HCT116 (cell line): ENCODE measurements around the gene VSNL1.

Experiments used
- CEBPB ChIP-seq: IDR thresholded peaks from 2 replicates; pipeline ENCODE4 v1.6.1; 2012; ENCODE audit warnings: low read depth
- ELF1 ChIP-seq: IDR thresholded peaks from 2 replicates; pipeline ENCODE4 v1.6.1; 2012; ENCODE audit warnings: low read depth, borderline replicate concordance
- EZH2 ChIP-seq: fragments of 200-600 bp; sonication (generic); IDR thresholded peaks from 2 replicates; pipeline ENCODE4 v1.6.1; 2017; ENCODE audit warnings: antibody characterized with exemption, mixed run types
- EZH2phosphoT487 ChIP-seq: fragments of 200-600 bp; IDR thresholded peaks from 2 replicates; pipeline ENCODE4 v1.6.1; 2018; ENCODE audit warnings: antibody characterized with exemption, borderline replicate concordance
- POLR2A ChIP-seq: IDR thresholded peaks from 2 replicates; pipeline ENCODE4 v1.7.0; 2011; ENCODE audit warnings: borderline replicate concordance; ENCODE audit not compliant: insufficient read depth, insufficient read length; ENCODE audit errors: extremely low read depth
- POLR2AphosphoS5 ChIP-seq: IDR thresholded peaks from 2 replicates; pipeline ENCODE4 v1.6.1; 2011; ENCODE audit warnings: mild to moderate bottlenecking, low read depth, low read length, moderate library complexity
- RAD21 ChIP-seq: IDR thresholded peaks from 2 replicates; pipeline ENCODE4 v1.6.1; 2012; ENCODE audit warnings: low read depth, mild to moderate bottlenecking
- SIN3A ChIP-seq: IDR thresholded peaks from 2 replicates; pipeline ENCODE4 v1.6.1; 2012; ENCODE audit warnings: low read depth
- SP1 ChIP-seq: IDR thresholded peaks from 2 replicates; pipeline ENCODE4 v1.6.1; 2012; ENCODE audit warnings: low read depth
- SRF ChIP-seq: IDR thresholded peaks from 2 replicates; pipeline ENCODE4 v1.6.1; 2012; ENCODE audit warnings: low read depth
- TF ChIP-seq, protein P1 (sequence below), 3 experiments: fragments of 200-600 bp in 1 of 3; sonication (generic) in 1 of 3; IDR thresholded peaks in 2 of 3; conservative IDR thresholded peaks in 1 of 3; 2 replicates each; pipeline ENCODE4 v1.5.1; 2012 to 2017; ENCODE audit warnings: low read depth in 2 of 3, low read length in 2 of 3, antibody characterized with exemption in 1 of 3, borderline replicate concordance in 1 of 3, control low read depth in 1 of 3, mild to moderate bottlenecking in 1 of 3, mixed read lengths in 1 of 3, mixed run types in 1 of 3, moderate library complexity in 1 of 3; ENCODE audit not compliant: insufficient read depth in 1 of 3
- TF ChIP-seq, protein P2 (sequence below): IDR thresholded peaks from 2 replicates; pipeline ENCODE4 v1.6.1; 2011; ENCODE audit warnings: mild to moderate bottlenecking, low read length, moderate library complexity; ENCODE audit not compliant: insufficient replicate concordance; ENCODE audit errors: extremely low read depth
- TF ChIP-seq, protein P3 (sequence below): IDR thresholded peaks from 2 replicates; pipeline ENCODE4 v1.6.1; 2012

- TF ChIP-seq, protein P1, sequence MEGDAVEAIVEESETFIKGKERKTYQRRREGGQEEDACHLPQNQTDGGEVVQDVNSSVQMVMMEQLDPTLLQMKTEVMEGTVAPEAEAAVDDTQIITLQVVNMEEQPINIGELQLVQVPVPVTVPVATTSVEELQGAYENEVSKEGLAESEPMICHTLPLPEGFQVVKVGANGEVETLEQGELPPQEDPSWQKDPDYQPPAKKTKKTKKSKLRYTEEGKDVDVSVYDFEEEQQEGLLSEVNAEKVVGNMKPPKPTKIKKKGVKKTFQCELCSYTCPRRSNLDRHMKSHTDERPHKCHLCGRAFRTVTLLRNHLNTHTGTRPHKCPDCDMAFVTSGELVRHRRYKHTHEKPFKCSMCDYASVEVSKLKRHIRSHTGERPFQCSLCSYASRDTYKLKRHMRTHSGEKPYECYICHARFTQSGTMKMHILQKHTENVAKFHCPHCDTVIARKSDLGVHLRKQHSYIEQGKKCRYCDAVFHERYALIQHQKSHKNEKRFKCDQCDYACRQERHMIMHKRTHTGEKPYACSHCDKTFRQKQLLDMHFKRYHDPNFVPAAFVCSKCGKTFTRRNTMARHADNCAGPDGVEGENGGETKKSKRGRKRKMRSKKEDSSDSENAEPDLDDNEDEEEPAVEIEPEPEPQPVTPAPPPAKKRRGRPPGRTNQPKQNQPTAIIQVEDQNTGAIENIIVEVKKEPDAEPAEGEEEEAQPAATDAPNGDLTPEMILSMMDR (IDR thresholded peaks at IDR 0.05 in 2 of 3, conservative IDR thresholded peaks at IDR 0.05 in 1 of 3; ENCODE audit: borderline replicate concordance in 1 of 3, insufficient read depth in 1 of 3, low read depth in 2 of 3, low read length in 2 of 3), result no peak
- TF ChIP-seq SRF, result no peak
- no peak for TF ChIP-seq POLR2AphosphoS5
- TF ChIP-seq POLR2A, result no peak
- TF ChIP-seq ELF1, result no peak
- TF ChIP-seq, protein P2, sequence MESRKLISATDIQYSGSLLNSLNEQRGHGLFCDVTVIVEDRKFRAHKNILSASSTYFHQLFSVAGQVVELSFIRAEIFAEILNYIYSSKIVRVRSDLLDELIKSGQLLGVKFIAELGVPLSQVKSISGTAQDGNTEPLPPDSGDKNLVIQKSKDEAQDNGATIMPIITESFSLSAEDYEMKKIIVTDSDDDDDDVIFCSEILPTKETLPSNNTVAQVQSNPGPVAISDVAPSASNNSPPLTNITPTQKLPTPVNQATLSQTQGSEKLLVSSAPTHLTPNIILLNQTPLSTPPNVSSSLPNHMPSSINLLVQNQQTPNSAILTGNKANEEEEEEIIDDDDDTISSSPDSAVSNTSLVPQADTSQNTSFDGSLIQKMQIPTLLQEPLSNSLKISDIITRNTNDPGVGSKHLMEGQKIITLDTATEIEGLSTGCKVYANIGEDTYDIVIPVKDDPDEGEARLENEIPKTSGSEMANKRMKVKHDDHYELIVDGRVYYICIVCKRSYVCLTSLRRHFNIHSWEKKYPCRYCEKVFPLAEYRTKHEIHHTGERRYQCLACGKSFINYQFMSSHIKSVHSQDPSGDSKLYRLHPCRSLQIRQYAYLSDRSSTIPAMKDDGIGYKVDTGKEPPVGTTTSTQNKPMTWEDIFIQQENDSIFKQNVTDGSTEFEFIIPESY, result no peak
- no peak for TF ChIP-seq EZH2
- TF ChIP-seq, protein P3, sequence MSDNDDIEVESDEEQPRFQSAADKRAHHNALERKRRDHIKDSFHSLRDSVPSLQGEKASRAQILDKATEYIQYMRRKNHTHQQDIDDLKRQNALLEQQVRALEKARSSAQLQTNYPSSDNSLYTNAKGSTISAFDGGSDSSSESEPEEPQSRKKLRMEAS, result no peak
- TF ChIP-seq CEBPB, result no peak
- no peak for TF ChIP-seq RAD21
- TF ChIP-seq SIN3A, result no peak
- no peak for TF ChIP-seq SP1
- TF ChIP-seq EZH2phosphoT487, result no peak
Observed at GRCh38 chr2:17540813-17541530, 476 bp downstream of the VSNL1 start.
